ENCODE results near the gene GRIK2. TPM values are rescaled to one million over a fixed set of nuclear protein-coding genes. Genes with fewer than 3 reads are reported as not detected.
A peak's percentile ranks its signal among the peaks of the same experiment; 100 is the strongest.

The GRIK2 gene
- total RNA-seq, 1 donor from 2014 or later = 2.5 TPM

DNA sequence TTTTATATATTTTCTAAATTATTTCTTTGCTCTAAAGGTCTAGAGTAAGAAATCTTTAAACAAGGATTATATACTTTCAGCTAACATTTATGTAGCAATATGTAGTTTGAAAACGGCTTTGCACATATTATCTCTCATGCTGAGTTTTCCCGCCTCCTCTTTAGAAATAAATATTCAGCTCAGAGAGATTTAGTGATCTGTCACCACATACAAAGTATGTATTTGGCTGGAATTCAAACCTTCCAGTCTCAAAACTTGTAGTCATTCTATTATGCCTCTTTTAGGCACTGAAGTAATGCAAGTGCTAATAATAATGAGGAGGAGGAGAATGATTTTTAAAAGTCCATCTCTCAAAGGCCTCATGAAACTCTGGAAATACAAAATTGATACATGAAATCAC is 525.0 kb downstream of the GRIK2 start:
- Histone ChIP-seq H4K20me1 (ENCODE audit: insufficient read depth, low read length) (no peaks in the 10 kb centered on the region), H3K4me1 (ENCODE audit: insufficient read depth, low read length) (no peaks in the 10 kb centered on the region), H3K9ac (ENCODE audit: low read length) (no peak overlapping the region), H3K79me2 (ENCODE audit: insufficient read depth, low read length) (no peaks in the 10 kb centered on the region), H2AFZ (ENCODE audit: low read depth, low read length) (no peak overlapping the region), H3K27me3 (ENCODE audit: insufficient read depth, low read length) (no peaks in the 10 kb centered on the region), H3K9me3 (ENCODE audit: insufficient read depth, low read depth, low read length) (no peaks in the 10 kb centered on the region), H3K27ac (ENCODE audit: low read depth, low read length) (no peak overlapping the region), H3K36me3 (ENCODE audit: insufficient read depth, low read length) (no peaks in the 10 kb centered on the region), H3K4me3 (ENCODE audit: insufficient read depth, low read depth, low read length) (no peak overlapping the region), H3K4me2 (ENCODE audit: low read length) (no peak overlapping the region)
- Mint-ChIP-seq H3K36me3 (ENCODE audit: low read depth, unreplicated experiment) (no peaks in the 10 kb centered on the region), H3K4me3 (ENCODE audit: unreplicated experiment) (no peak overlapping the region), H3K4me1 (ENCODE audit: low read depth, unreplicated experiment) (no peaks in the 10 kb centered on the region), H3K9me3 (ENCODE audit: unreplicated experiment) (no peaks in the 10 kb centered on the region), H3K27me3 (ENCODE audit: low read depth, unreplicated experiment) (no peaks in the 10 kb centered on the region), H3K27ac (ENCODE audit: unreplicated experiment) (no peak overlapping the region)
- TF ChIP-seq, protein P1, sequence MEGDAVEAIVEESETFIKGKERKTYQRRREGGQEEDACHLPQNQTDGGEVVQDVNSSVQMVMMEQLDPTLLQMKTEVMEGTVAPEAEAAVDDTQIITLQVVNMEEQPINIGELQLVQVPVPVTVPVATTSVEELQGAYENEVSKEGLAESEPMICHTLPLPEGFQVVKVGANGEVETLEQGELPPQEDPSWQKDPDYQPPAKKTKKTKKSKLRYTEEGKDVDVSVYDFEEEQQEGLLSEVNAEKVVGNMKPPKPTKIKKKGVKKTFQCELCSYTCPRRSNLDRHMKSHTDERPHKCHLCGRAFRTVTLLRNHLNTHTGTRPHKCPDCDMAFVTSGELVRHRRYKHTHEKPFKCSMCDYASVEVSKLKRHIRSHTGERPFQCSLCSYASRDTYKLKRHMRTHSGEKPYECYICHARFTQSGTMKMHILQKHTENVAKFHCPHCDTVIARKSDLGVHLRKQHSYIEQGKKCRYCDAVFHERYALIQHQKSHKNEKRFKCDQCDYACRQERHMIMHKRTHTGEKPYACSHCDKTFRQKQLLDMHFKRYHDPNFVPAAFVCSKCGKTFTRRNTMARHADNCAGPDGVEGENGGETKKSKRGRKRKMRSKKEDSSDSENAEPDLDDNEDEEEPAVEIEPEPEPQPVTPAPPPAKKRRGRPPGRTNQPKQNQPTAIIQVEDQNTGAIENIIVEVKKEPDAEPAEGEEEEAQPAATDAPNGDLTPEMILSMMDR (IDR thresholded peaks at IDR 0.05; ENCODE audit: insufficient read depth, low read depth, low read length) = no peak
- TF ChIP-seq EZH2 (IDR thresholded peaks at IDR 0.05; ENCODE audit: insufficient read depth, low read length) = no peak
- FAIRE-seq (no peak), DNase-seq (ENCODE audit: low read depth) (peak; percentile 0)

DNA sequence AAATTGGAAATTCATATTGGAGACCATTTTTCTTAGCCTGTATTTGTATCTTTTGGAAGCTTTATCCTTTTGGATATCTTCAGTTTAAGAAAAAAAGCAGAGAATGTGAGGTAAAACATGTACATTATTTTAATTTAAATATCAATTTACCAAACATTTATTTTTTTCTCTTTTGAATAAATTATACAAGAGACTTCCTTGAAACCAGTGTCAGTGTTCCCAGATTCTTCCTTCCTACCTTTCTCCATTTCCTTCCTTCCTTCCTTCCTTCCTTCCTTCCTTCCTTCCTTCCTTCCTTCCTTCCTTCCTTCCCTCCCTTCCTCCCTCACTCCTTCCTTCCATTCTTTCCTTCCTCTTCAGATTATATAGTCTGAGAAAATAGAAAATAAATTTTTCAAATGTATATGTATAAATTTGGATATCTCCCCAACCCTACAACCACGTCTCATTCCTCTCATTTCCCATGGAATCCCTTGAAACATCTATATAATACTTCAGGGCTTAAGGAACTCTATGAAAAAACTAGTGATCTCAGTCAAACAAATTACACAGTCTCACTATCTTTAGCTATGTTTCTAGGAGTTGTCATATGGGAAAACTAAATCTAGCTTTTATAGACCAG is 528.4 kb downstream of the GRIK2 start:
- H3K27me3 Mint-ChIP-seq (ENCODE audit: low read depth, unreplicated experiment) = no peaks in the 10 kb centered on the region
- no peaks in the 10 kb centered on the region for H3K9me3 Mint-ChIP-seq (ENCODE audit: unreplicated experiment)
- H3K9ac ChIP-seq (ENCODE audit: low read length) = no peak overlapping the region
- no peaks in the 10 kb centered on the region for H3K27me3 ChIP-seq (ENCODE audit: insufficient read depth, low read length)
- no peak for DNase-seq (ENCODE audit: low read depth)
- no peak overlapping the region for H3K4me2 ChIP-seq (ENCODE audit: low read length)
- H3K79me2 ChIP-seq (ENCODE audit: insufficient read depth, low read length) = no peaks in the 10 kb centered on the region
- H3K27ac ChIP-seq (ENCODE audit: low read depth, low read length) = no peak overlapping the region
- H3K27ac Mint-ChIP-seq (ENCODE audit: unreplicated experiment) = no peak overlapping the region
- no peaks in the 10 kb centered on the region for H4K20me1 ChIP-seq (ENCODE audit: insufficient read depth, low read length)
- TF ChIP-seq EZH2 (IDR thresholded peaks at IDR 0.05; ENCODE audit: insufficient read depth, low read length) = no peak
- TF ChIP-seq, protein P1 (IDR thresholded peaks at IDR 0.05; ENCODE audit: insufficient read depth, low read depth, low read length) = no peak
- no peaks in the 10 kb centered on the region for H3K4me1 ChIP-seq (ENCODE audit: insufficient read depth, low read length)
- no peaks in the 10 kb centered on the region for H3K9me3 ChIP-seq (ENCODE audit: insufficient read depth, low read depth, low read length)
- H3K4me3 Mint-ChIP-seq (ENCODE audit: unreplicated experiment) = no peak overlapping the region
- no peak for FAIRE-seq
- no peaks in the 10 kb centered on the region for H3K4me1 Mint-ChIP-seq (ENCODE audit: low read depth, unreplicated experiment)
- no peaks in the 10 kb centered on the region for H3K36me3 Mint-ChIP-seq (ENCODE audit: low read depth, unreplicated experiment)
- H3K4me3 ChIP-seq (ENCODE audit: insufficient read depth, low read depth, low read length) = no peak overlapping the region
- no peaks in the 10 kb centered on the region for H3K36me3 ChIP-seq (ENCODE audit: insufficient read depth, low read length)
- H2AFZ ChIP-seq (ENCODE audit: low read depth, low read length) = no peak overlapping the region

DNA sequence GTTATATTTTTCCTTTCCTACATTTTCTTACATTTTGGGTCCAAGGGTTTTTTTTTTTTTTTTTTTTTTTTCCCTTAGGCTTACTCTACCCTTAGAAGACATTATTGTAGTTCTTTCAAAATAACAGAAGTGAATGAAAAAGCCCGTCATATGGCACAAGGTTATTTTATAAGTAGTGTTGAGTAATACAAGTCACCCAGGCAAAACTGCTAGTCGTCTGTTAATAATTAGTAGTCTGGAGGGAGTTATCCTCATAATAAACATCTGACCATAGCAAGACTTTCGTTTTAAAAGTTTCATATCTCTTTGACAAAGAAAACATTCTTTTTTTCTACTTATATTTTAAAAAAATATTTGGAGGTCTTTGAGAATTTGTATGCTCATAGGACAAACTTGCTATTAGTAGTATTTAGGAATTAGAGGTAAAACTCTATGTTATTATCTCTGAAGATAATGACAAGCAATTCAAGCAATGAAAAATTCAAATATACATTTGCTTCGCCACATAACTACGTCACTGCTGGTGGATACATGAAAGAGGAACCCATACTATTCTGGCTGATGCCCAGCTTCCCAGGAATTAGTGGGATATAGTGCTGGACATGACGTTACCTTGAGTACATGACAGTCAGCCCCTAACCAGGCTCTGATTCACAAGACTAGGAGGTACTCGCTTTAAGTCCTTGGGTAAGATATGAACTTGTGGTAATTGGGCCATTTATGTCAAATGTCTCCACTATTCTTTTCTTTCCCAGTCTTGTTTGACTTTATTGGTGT is 532.8 kb downstream of the GRIK2 start:
- TF ChIP-seq, protein P1 (IDR thresholded peaks at IDR 0.05; ENCODE audit: insufficient read depth, low read depth, low read length) = no peak
- no peak for TF ChIP-seq EZH2 (IDR thresholded peaks at IDR 0.05; ENCODE audit: insufficient read depth, low read length)
- Mint-ChIP-seq H3K36me3 (ENCODE audit: low read depth, unreplicated experiment) (no peaks in the 10 kb centered on the region), H3K4me3 (ENCODE audit: unreplicated experiment) (no peak overlapping the region), H3K27ac (ENCODE audit: unreplicated experiment) (no peak overlapping the region), H3K9me3 (ENCODE audit: unreplicated experiment) (no peaks in the 10 kb centered on the region), H3K27me3 (ENCODE audit: low read depth, unreplicated experiment) (no peaks in the 10 kb centered on the region), H3K4me1 (ENCODE audit: low read depth, unreplicated experiment) (no peaks in the 10 kb centered on the region)
- Histone ChIP-seq H3K9me3 (ENCODE audit: insufficient read depth, low read depth, low read length) (no peaks in the 10 kb centered on the region), H3K27me3 (ENCODE audit: insufficient read depth, low read length) (no peaks in the 10 kb centered on the region), H3K4me2 (ENCODE audit: low read length) (no peak overlapping the region), H3K36me3 (ENCODE audit: insufficient read depth, low read length) (no peaks in the 10 kb centered on the region), H3K27ac (ENCODE audit: low read depth, low read length) (no peak overlapping the region), H2AFZ (ENCODE audit: low read depth, low read length) (no peak overlapping the region), H3K4me1 (ENCODE audit: insufficient read depth, low read length) (no peaks in the 10 kb centered on the region), H3K4me3 (ENCODE audit: insufficient read depth, low read depth, low read length) (no peak overlapping the region), H4K20me1 (ENCODE audit: insufficient read depth, low read length) (no peaks in the 10 kb centered on the region), H3K9ac (ENCODE audit: low read length) (no peak overlapping the region), H3K79me2 (ENCODE audit: insufficient read depth, low read length) (no peaks in the 10 kb centered on the region)
- no peak for FAIRE-seq
- no peak for DNase-seq (ENCODE audit: low read depth)
